Thyroid gland (tissue), 4 donors: Measurements from ENCODE around the gene FLRT2. TPM values are rescaled to one million over a fixed set of nuclear protein-coding genes. Genes with fewer than 3 reads are reported as not detected.

Experiments used
- DNase-seq, 2 donors: peaks; one replicate each; pipeline ENCODE4 v3.0.0-alpha.2; 2019
- H3K27ac ChIP-seq, 3 donors: fragments of 200-600 bp; sonication (generic); 1 replicate in 2 of 3; 2 replicates in 1 of 3; pipeline ENCODE4 v1.5.1; 2016 to 2019; ENCODE audit warnings: mild to moderate bottlenecking in 1 of 3, moderate library complexity in 1 of 3
- H3K27me3 ChIP-seq: fragments of 200-600 bp; sonication (generic); one replicate; pipeline ENCODE4 v1.5.1; 2019
- H3K36me3 ChIP-seq, 2 donors: fragments of 200-600 bp; sonication (generic); one replicate each; pipeline ENCODE4 v1.5.1; 2016 to 2019
- H3K4me1 ChIP-seq, 2 donors: fragments of 200-600 bp; sonication (generic); one replicate each; pipeline ENCODE4 v1.5.1; 2017 to 2019
- H3K4me3 ChIP-seq, 3 donors: fragments of 200-600 bp; sonication (generic); replicated peaks in 1 of 3; 1 replicate in 2 of 3; 2 replicates in 1 of 3; pipeline ENCODE4 v1.5.1; 2016; ENCODE audit warnings: mild to moderate bottlenecking in 1 of 3
- H3K9me3 ChIP-seq: fragments of 200-600 bp; sonication (generic); one replicate; pipeline ENCODE4 v1.5.1; 2017
- POLR2A ChIP-seq, 2 donors: fragments of 450-650 bp; IDR thresholded peaks; one replicate each; pipeline ENCODE4 v1.6.1; 2017; ENCODE audit warnings: antibody characterized with exemption in 2 of 2, mild to moderate bottlenecking in 2 of 2, moderate library complexity in 1 of 2
- WGBS, 2 donors: methylation state at CpG; one replicate each; pipeline ENCODE4 v1.1.5; 2017; 5-methylcytosine and 5-hydroxymethylcytosine counted together
- intact Hi-C: fragments of 100-400 bp; cut with DNase I; formaldehyde crosslinking; loops from one replicate; pipeline ENCODE4 v1.15.1; 2023
- total RNA-seq, 4 donors: library from RNA; depleted of rRNA; stranded (reverse); fragments of >200 nt; gene quantifications; one replicate each; pipeline ENCODE4 v1.2.3, GENCODE V29; 2016
- TF ChIP-seq, protein P1 (sequence below), 6 experiments: fragments of 200-600 bp in 3 of 6; fragments of 450-650 bp in 3 of 6; sonication (generic) in 3 of 6; IDR thresholded peaks; one replicate each; pipeline ENCODE4 v1.5.1; 2016 to 2019; ENCODE audit warnings: antibody characterized with exemption in 6 of 6, mild to moderate bottlenecking in 2 of 6, inconsistent platforms in 1 of 6, moderate library complexity in 1 of 6

The FLRT2 gene, protein sequence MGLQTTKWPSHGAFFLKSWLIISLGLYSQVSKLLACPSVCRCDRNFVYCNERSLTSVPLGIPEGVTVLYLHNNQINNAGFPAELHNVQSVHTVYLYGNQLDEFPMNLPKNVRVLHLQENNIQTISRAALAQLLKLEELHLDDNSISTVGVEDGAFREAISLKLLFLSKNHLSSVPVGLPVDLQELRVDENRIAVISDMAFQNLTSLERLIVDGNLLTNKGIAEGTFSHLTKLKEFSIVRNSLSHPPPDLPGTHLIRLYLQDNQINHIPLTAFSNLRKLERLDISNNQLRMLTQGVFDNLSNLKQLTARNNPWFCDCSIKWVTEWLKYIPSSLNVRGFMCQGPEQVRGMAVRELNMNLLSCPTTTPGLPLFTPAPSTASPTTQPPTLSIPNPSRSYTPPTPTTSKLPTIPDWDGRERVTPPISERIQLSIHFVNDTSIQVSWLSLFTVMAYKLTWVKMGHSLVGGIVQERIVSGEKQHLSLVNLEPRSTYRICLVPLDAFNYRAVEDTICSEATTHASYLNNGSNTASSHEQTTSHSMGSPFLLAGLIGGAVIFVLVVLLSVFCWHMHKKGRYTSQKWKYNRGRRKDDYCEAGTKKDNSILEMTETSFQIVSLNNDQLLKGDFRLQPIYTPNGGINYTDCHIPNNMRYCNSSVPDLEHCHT
- 10 to 100 TPM in 3 of 4 donors, 1 to 10 TPM in 1; 9.3 to 38.9 (median 23.5) TPM for total RNA-seq

DNA sequence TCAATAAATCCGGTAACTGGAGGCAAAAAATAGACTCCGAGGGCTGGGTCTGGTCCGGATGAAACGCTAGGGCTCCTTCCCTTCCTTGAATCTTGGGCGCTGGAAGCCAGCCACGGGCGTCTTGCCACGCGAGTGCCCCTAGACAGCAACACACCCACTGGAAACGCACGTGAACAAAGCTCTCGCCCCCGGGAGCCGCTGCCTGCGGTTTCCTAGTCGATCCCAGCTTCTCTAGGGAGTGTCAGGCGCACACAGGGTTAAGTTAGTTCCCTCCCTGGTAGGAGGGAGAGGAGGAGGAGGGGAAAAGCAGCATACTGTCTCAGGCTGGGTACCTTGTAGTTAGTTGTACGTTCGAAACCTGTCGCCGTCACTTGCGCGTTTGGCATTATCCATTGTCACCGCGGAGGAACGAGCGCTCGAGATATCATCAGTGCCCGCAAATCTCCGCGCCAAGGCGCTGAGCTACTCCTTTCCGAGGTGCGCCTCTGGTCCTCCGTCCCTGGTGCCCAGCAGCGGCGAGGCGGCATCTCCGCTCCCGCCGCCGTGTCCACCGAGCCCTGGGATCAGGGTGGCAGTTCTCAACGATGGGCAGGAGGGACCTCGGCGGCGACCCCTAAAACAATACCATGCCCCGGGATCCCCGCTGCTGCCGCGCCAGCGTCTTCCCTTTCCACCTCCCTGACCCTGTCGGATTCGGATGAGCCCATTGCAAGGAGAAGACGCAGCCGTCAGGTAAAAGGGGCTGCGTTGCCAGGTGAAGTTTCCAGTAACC lies at the start of gene FLRT2:
TSS of gene FLRT2 (plus strand) at position 342 of the 772 bp plus-strand sequence. CDS start 91,371 bp downstream, outside the sequence.
- DNase-seq, result peak; percentile 74 to 76
- Histone ChIP-seq H3K27me3 (no peaks in the 10 kb centered on the region), H3K27ac (peak within 1 kb of the TSS; percentile 42 to 79 (median 64)), H3K36me3 (no peaks in the 10 kb centered on the region), H3K4me3 (peak within 1 kb of the TSS; percentile 37 to 67 (median 54)), H3K9me3 (no peaks in the 10 kb centered on the region), H3K4me1 (peaks cover 12 to 46% of the 10 kb centered on the region in 2 donors)
- peak in 1 of 2 donors; percentile 27 for TF ChIP-seq POLR2A (IDR thresholded peaks at IDR 0.05)
- TF ChIP-seq, protein P1, sequence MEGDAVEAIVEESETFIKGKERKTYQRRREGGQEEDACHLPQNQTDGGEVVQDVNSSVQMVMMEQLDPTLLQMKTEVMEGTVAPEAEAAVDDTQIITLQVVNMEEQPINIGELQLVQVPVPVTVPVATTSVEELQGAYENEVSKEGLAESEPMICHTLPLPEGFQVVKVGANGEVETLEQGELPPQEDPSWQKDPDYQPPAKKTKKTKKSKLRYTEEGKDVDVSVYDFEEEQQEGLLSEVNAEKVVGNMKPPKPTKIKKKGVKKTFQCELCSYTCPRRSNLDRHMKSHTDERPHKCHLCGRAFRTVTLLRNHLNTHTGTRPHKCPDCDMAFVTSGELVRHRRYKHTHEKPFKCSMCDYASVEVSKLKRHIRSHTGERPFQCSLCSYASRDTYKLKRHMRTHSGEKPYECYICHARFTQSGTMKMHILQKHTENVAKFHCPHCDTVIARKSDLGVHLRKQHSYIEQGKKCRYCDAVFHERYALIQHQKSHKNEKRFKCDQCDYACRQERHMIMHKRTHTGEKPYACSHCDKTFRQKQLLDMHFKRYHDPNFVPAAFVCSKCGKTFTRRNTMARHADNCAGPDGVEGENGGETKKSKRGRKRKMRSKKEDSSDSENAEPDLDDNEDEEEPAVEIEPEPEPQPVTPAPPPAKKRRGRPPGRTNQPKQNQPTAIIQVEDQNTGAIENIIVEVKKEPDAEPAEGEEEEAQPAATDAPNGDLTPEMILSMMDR (IDR thresholded peaks at IDR 0.05), result no peak
- intact Hi-C loops, result no loop called here
- 0 to 4% methylated on average over 32 to 34 of the region's 57 CpGs for WGBS, 2 donors

DNA sequence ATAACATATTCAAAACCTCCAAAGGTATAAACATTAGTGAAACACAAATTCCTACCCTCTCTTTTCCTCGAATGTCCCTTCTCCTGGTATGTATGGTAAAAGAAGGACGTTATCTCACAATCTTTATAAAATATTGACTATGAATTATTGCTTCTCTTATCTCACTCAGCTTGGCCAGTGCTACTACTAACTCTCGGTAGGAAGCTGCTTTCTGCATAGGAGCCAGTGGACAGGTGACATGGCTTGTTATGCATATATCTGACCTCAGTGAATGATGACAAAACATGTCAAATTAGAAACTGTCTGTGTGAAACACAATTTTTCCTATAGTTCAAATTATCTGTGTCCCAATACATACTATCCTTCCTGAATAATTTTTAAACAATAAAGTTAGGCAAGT lies 48.5 kb upstream of the FLRT2 start:
- Histone ChIP-seq H3K27me3 (no peaks in the 10 kb centered on the region), H3K27ac (no peak overlapping the region), H3K36me3 (no peaks in the 10 kb centered on the region), H3K4me3 (no peak overlapping the region), H3K9me3 (no peaks in the 10 kb centered on the region), H3K4me1 (no peaks in the 10 kb centered on the region)
- WGBS, 2 donors, result 88 to 93% methylated on average over 3 of the region's 3 CpGs
- intact Hi-C loops, result no loop called here
- TF ChIP-seq POLR2A (IDR thresholded peaks at IDR 0.05), result no peak
- TF ChIP-seq, protein P1 (IDR thresholded peaks at IDR 0.05), result no peak
- no peak for DNase-seq

DNA sequence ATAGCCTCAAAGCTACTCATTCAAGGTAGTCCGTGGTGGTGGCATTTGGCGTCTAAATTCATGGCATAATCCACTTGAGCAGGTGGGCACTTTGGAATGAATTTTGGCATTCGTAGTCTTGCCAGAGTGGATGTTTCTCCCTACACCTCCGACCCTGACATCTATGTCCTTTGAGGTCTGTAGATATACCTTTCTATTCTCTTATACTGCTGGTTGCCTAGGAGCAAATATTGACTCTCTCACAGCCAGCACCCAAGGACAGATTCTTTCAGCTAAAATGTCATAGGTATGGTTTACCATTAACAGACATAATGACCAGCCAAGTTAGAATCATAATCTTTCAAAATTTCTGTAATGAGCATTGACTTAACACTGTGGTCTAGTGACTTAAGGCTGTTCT lies 47.4 kb upstream of the FLRT2 start:
- Histone ChIP-seq H3K36me3 (no peaks in the 10 kb centered on the region), H3K9me3 (no peaks in the 10 kb centered on the region), H3K27ac (no peak overlapping the region), H3K4me3 (no peak overlapping the region), H3K27me3 (no peaks in the 10 kb centered on the region), H3K4me1 (no peaks in the 10 kb centered on the region)
- WGBS, 2 donors, result 89 to 91% methylated on average over 4 of the region's 4 CpGs
- TF ChIP-seq, protein P1 (IDR thresholded peaks at IDR 0.05), result no peak
- no peak for TF ChIP-seq POLR2A (IDR thresholded peaks at IDR 0.05)
- intact Hi-C loops, result no loop called here
- DNase-seq, result no peak

DNA sequence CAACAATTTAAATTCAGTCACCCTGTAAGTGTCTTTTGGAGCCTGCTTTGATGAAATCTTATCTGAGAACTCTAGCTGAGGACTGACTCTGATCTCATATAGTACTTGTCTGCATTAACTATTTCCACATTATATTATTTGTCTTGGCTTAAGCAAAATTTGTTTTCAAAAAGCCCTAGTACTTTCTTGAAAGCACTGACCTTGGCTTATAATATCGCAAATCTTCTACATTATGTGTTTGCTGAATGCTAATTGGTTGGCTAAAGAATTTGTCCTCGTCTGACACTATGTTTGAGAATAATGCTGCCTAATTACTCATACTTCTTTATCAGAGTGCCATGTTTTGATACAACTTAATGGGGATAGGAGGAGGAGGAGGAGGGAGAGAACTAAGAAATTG lies 46.9 kb upstream of the FLRT2 start:
- TF ChIP-seq, protein P1 (IDR thresholded peaks at IDR 0.05), result no peak
- TF ChIP-seq POLR2A (IDR thresholded peaks at IDR 0.05), result no peak
- Histone ChIP-seq H3K4me3 (no peak overlapping the region), H3K4me1 (no peaks in the 10 kb centered on the region), H3K27me3 (no peaks in the 10 kb centered on the region), H3K27ac (no peak overlapping the region), H3K9me3 (no peaks in the 10 kb centered on the region), H3K36me3 (no peaks in the 10 kb centered on the region)
- no peak for DNase-seq
- WGBS, 2 donors, result 69 to 81% methylated on average over 2 of the region's 2 CpGs
- intact Hi-C loops, result no loop called here
